ENCODE data around the gene IL17RE. TPM values are rescaled to one million over a fixed set of nuclear protein-coding genes. Genes with fewer than 3 reads are reported as not detected.
"Not testable (repeated sequence)": the region's sequence is repeated elsewhere in the genome, so short reads cannot be mapped to it uniquely, and the experiment has no call there.

Gene IL17RE
- total RNA-seq, 1 donor = 3.1 TPM

- DNase-seq (ENCODE audit: low read depth) = peak; percentile 74
- H3K4me3 ChIP-seq (ENCODE audit: low read depth, low read length) = no peak overlapping the region
- TF ChIP-seq, protein P1, sequence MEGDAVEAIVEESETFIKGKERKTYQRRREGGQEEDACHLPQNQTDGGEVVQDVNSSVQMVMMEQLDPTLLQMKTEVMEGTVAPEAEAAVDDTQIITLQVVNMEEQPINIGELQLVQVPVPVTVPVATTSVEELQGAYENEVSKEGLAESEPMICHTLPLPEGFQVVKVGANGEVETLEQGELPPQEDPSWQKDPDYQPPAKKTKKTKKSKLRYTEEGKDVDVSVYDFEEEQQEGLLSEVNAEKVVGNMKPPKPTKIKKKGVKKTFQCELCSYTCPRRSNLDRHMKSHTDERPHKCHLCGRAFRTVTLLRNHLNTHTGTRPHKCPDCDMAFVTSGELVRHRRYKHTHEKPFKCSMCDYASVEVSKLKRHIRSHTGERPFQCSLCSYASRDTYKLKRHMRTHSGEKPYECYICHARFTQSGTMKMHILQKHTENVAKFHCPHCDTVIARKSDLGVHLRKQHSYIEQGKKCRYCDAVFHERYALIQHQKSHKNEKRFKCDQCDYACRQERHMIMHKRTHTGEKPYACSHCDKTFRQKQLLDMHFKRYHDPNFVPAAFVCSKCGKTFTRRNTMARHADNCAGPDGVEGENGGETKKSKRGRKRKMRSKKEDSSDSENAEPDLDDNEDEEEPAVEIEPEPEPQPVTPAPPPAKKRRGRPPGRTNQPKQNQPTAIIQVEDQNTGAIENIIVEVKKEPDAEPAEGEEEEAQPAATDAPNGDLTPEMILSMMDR (IDR thresholded peaks at IDR 0.05; ENCODE audit: insufficient read depth, low read length) = no peak
Observed at GRCh38 chr3:9870978-9871377, 31.7 kb upstream of the IL17RE start.

DNA sequence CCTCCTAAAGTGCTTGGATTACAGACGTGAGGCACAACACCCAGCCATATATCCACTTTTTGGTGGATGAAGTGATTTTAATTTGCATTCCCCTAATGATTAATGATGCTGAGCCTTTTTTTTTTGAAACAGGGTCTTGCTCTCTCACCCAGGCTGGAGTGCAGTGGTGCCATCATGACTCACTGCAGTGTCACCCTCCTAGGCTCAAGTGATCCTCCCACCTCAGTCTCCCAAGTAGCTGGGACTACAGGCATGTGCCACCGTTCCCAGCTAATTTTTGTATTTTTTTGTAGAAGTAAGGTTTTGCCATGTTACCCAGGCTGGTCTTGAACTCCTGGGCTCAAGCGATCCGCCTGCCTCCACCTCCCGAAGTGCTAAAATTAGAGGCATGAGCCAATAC lies 30.6 kb upstream of the IL17RE start:
- not testable (repeated sequence) for DNase-seq (ENCODE audit: low read depth); H3K4me3 ChIP-seq (ENCODE audit: low read depth, low read length)

DNA sequence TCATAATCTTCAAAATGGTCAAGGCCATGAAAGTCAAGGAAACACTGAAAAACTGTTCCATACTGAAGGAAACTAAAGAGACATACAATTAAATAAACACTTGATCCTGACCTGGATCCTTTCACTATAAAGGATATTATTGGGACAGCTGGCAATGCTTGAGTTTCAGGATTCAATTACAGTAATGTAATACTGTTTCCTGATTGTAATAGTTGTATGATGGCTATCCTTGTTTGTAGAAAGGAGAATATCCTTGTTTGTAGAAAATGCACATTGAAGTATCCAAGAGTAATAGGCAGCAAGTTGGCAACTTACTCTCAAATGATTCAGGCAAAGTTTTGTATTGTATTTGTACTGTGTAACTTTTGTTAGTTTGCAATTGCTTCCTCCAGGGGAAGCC lies 27.2 kb upstream of the IL17RE start:
- H3K4me3 ChIP-seq (ENCODE audit: low read depth, low read length) = no peak overlapping the region
- DNase-seq (ENCODE audit: low read depth) = no peak
- TF ChIP-seq, protein P1 (IDR thresholded peaks at IDR 0.05; ENCODE audit: insufficient read depth, low read length) = no peak

- not testable (repeated sequence) for DNase-seq (ENCODE audit: low read depth); H3K4me3 ChIP-seq (ENCODE audit: low read depth, low read length)
Observed at GRCh38 chr3:9876255-9876654, 26.4 kb upstream of the IL17RE start.

DNA sequence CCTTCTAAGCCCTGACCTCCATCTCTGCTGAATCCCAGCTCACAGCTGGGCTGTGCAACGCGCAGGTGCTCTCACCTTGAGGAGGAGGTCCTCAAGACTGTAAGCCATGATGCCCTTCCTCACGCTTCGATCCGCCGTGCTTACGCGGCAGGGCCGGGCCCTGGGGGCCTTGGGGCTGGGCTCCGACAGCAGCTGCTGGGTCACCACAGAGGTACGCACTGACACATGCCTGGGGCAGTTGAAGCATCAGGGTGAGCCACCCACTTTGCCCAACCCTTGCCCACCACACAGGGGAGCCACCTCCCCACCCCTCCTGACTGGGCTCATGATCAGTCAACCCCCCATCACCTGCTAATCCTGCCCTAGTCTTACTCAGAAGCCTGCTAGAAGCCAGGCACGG lies 25.7 kb upstream of the IL17RE start:
- no peak for DNase-seq (ENCODE audit: low read depth)
- TF ChIP-seq, protein P1 (IDR thresholded peaks at IDR 0.05; ENCODE audit: insufficient read depth, low read length) = no peak
- no peak overlapping the region for H3K4me3 ChIP-seq (ENCODE audit: low read depth, low read length)

- TF ChIP-seq, protein P1 (IDR thresholded peaks at IDR 0.05; ENCODE audit: insufficient read depth, low read length) = no peak
- H3K4me3 ChIP-seq (ENCODE audit: low read depth, low read length) = no peak overlapping the region
- DNase-seq (ENCODE audit: low read depth) = no peak
Observed at GRCh38 chr3:9878700-9879099, 23.9 kb upstream of the IL17RE start.

GRCh38 chr3:9879830-9880549 lies 22.7 kb upstream of the IL17RE start, which contains the start of gene CIDEC:
TSS of gene CIDEC (minus strand) at chr3:9880253. CDS start at chr3:9878486, 1,767 bp downstream.
- DNase-seq (ENCODE audit: low read depth) = no peak
- TF ChIP-seq, protein P1 (IDR thresholded peaks at IDR 0.05; ENCODE audit: insufficient read depth, low read length) = no peak

DNA sequence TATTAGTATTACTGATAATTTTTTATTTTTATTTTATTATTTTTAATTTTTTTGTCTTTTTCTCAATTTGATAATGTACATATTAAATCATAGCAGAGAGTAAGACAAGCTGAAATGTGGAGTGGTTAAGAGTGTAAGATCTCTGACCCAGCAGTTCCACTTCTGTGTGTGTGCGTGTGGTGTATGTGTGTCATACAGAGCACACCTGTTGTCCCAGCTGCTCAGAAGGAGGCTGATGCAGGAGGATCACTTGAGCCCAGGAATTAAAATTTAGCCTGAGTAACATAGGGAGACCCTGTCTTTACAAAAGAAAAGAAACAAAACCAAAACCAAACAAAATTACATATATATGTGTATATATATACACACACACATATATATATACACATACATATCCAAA lies 21.2 kb upstream of the IL17RE start:
- no peak for DNase-seq (ENCODE audit: low read depth)
- TF ChIP-seq, protein P1 (IDR thresholded peaks at IDR 0.05; ENCODE audit: insufficient read depth, low read length) = no peak
- no peak overlapping the region for H3K4me3 ChIP-seq (ENCODE audit: low read depth, low read length)

More at GRCh38 chr3:9879830-9880549, 22.7 kb upstream of the IL17RE start, which contains the start of gene CIDEC:
- no peak within 1 kb of the TSS for H3K4me3 ChIP-seq (ENCODE audit: low read depth, low read length)
